Measurements from ENCODE around the gene BUD23.
"Not testable (repeated sequence)": the region's sequence is repeated elsewhere in the genome, so short reads cannot be mapped to it uniquely, and the experiment has no call there.

The BUD23 gene

GRCh38 chr7:73703757-73704639 lies 20.6 kb downstream of the BUD23 start:
- FAIRE-seq (no peak), DNase-seq (ENCODE audit: insufficient read length) (no peak)
- TF ChIP-seq POLR2A (IDR thresholded peaks at IDR 0.05; ENCODE audit: low read depth, low read length) (no peak), POLR2AphosphoS5 (IDR thresholded peaks at IDR 0.05; ENCODE audit: low read depth, low read length) (no peak), TAF1 (IDR thresholded peaks at IDR 0.05; ENCODE audit: borderline replicate concordance, low read depth, low read length) (no peak)

GRCh38 chr7:73704640-73705550 lies 21.5 kb downstream of the BUD23 start:
- FAIRE-seq (no peak), DNase-seq (ENCODE audit: insufficient read length) (no peak)
- TF ChIP-seq POLR2AphosphoS5 (IDR thresholded peaks at IDR 0.05; ENCODE audit: low read depth, low read length) (no peak), POLR2A (IDR thresholded peaks at IDR 0.05; ENCODE audit: low read depth, low read length) (no peak), TAF1 (IDR thresholded peaks at IDR 0.05; ENCODE audit: borderline replicate concordance, low read depth, low read length) (no peak)

GRCh38 chr7:73705551-73705920 lies 22.1 kb downstream of the BUD23 start:
- DNase-seq (ENCODE audit: insufficient read length) (no peak), FAIRE-seq (no peak)
- TF ChIP-seq POLR2AphosphoS5 (IDR thresholded peaks at IDR 0.05; ENCODE audit: low read depth, low read length) (no peak), POLR2A (IDR thresholded peaks at IDR 0.05; ENCODE audit: low read depth, low read length) (no peak), TAF1 (IDR thresholded peaks at IDR 0.05; ENCODE audit: borderline replicate concordance, low read depth, low read length) (no peak)

DNA sequence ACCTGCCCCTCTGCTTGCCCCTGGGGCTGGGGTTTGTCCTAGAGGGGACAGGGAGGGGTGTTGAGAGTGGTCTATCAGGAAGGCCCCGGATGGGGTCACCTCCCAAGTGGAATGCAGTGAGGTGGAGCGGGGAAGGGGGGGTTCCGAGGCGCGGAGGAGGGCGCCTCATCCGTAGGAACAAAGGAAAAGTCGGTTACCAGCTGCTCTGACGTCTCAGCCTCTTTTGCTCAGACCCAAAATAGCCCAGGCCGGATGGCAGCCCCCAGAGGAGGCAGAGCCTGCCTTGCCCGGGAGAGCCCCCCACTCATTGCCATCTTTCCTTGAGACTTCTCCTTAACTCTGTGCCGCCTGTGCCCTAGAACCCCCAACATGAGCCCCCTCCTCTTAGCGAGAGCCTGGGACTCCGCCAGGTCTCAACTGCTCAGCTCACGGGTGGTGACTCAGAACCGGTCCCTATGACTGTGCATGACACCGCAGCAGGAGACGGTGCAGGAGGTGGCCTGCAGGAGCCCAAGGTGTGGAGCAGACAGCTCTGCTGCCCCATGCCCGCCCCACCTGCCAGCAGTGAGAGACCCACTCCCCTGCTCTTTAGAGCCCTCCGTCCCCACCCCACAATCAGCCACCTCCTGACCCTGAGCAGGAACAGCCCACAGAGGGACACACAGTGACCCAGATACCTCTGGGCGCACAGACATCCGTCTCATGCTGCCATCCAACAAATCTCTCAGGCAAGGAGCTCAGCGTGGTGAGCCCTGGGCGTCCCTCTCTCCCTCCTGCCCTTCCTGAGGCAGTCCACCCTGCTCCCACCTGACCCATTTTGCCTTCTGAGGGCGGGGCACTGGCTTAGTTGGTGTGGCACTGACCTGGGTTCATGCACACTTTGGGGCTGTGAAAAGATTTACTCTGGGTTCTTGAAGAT lies 23.0 kb downstream of the BUD23 start:
- no peak for TF ChIP-seq POLR2AphosphoS5 (IDR thresholded peaks at IDR 0.05; ENCODE audit: low read depth, low read length)
- TF ChIP-seq TAF1 (IDR thresholded peaks at IDR 0.05; ENCODE audit: borderline replicate concordance, low read depth, low read length), result no peak
- no peak for TF ChIP-seq POLR2A (IDR thresholded peaks at IDR 0.05; ENCODE audit: low read depth, low read length)
- FAIRE-seq, result no peak
- no peak for DNase-seq (ENCODE audit: insufficient read length)

- TF ChIP-seq TAF1 (IDR thresholded peaks at IDR 0.05; ENCODE audit: borderline replicate concordance, low read depth, low read length) (no peak), POLR2AphosphoS5 (IDR thresholded peaks at IDR 0.05; ENCODE audit: low read depth, low read length) (no peak), POLR2A (IDR thresholded peaks at IDR 0.05; ENCODE audit: low read depth, low read length) (no peak)
- FAIRE-seq (no peak), DNase-seq (ENCODE audit: insufficient read length) (no peak)
These were observed 23.7 kb downstream of the BUD23 start for GRCh38 chr7:73707045-73707631.

GRCh38 chr7:73708961-73709549 lies 25.7 kb downstream of the BUD23 start:
- no peak for TF ChIP-seq TAF1 (IDR thresholded peaks at IDR 0.05; ENCODE audit: borderline replicate concordance, low read depth, low read length)
- no peak for TF ChIP-seq POLR2A (IDR thresholded peaks at IDR 0.05; ENCODE audit: low read depth, low read length)
- TF ChIP-seq POLR2AphosphoS5 (IDR thresholded peaks at IDR 0.05; ENCODE audit: low read depth, low read length), result no peak
- FAIRE-seq (no peak), DNase-seq (ENCODE audit: insufficient read length) (no peak)

GRCh38 chr7:73712773-73713172 lies 29.4 kb downstream of the BUD23 start:
- no peak for FAIRE-seq
- DNase-seq (ENCODE audit: insufficient read length), result no peak
- TF ChIP-seq POLR2A (IDR thresholded peaks at IDR 0.05; ENCODE audit: low read depth, low read length) (no peak), TAF1 (IDR thresholded peaks at IDR 0.05; ENCODE audit: borderline replicate concordance, low read depth, low read length) (no peak), POLR2AphosphoS5 (IDR thresholded peaks at IDR 0.05; ENCODE audit: low read depth, low read length) (no peak)

DNA sequence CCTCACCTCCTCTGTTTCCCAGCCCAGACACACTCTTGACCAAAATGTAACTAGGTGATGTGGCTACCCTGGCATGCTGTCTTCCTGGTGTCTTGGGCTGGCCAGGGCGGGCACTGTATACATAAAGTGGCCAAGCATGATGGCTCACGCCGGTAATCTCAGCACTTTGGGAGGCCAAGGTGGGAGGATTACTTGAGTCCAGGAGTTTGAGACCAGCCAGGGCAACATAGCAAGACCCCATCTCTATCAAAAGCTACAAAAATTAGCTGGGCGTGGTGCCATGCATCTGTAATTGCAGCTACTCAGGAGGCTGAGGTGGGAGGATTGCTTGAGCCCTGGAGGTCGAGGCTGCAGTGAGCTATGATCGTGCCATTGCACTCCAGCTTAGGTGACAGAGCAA lies 29.9 kb downstream of the BUD23 start:
- DNase-seq (ENCODE audit: insufficient read length); FAIRE-seq: not testable (repeated sequence)

- TF ChIP-seq TAF1 (IDR thresholded peaks at IDR 0.05; ENCODE audit: borderline replicate concordance, low read depth, low read length) (no peak), POLR2AphosphoS5 (IDR thresholded peaks at IDR 0.05; ENCODE audit: low read depth, low read length) (no peak), POLR2A (IDR thresholded peaks at IDR 0.05; ENCODE audit: low read depth, low read length) (no peak)
- FAIRE-seq (no peak), DNase-seq (ENCODE audit: insufficient read length) (no peak)
These were observed 32.4 kb downstream of the BUD23 start for GRCh38 chr7:73715648-73716317.

- no peak for DNase-seq (ENCODE audit: insufficient read length)
- no peak for FAIRE-seq
- TF ChIP-seq TAF1 (IDR thresholded peaks at IDR 0.05; ENCODE audit: borderline replicate concordance, low read depth, low read length) (no peak), POLR2A (IDR thresholded peaks at IDR 0.05; ENCODE audit: low read depth, low read length) (no peak), POLR2AphosphoS5 (IDR thresholded peaks at IDR 0.05; ENCODE audit: low read depth, low read length) (no peak)
These were observed 33.0 kb downstream of the BUD23 start for GRCh38 chr7:73716318-73716890.

Measured in GM12892 (cell line).